ENCODE data around the gene C2orf76.

DNA sequence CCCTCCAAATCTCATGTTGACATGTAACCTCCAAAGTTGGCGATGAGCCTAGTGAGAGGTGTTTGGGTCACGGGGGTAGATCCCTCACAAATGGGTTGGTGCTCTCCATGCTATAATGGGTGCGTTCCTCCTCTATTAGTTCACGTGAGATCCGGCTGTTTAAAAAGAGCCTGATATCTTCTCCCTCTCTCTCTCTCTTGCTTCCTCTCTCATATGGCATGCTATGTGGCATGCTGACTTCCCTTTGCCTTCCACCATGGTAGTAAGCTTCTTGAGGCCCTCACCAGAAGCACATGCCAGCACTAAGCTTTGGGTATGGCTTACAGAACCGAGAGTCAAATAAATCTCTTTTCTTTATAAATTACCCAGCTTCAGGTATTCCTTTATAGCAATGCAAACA, 39.2 kb downstream of the C2orf76 start:
- no peak for TF ChIP-seq HOXA7 (CRISPR knock-in tag; IDR thresholded peaks at IDR 0.05)
- TF ChIP-seq POLR2AphosphoS2 (conservative IDR thresholded peaks at IDR 0.05; ENCODE audit: low read length): no peak
- no peak for TF ChIP-seq POLR2A (IDR thresholded peaks at IDR 0.05; ENCODE audit: low read length)
- no peak for TF ChIP-seq ZC3H11A (IDR thresholded peaks at IDR 0.05)
- no peak for TF ChIP-seq RAD21 (conservative IDR thresholded peaks at IDR 0.05 in 1 of 2, IDR thresholded peaks at IDR 0.05 in 1 of 2)
- TF ChIP-seq, protein P1, sequence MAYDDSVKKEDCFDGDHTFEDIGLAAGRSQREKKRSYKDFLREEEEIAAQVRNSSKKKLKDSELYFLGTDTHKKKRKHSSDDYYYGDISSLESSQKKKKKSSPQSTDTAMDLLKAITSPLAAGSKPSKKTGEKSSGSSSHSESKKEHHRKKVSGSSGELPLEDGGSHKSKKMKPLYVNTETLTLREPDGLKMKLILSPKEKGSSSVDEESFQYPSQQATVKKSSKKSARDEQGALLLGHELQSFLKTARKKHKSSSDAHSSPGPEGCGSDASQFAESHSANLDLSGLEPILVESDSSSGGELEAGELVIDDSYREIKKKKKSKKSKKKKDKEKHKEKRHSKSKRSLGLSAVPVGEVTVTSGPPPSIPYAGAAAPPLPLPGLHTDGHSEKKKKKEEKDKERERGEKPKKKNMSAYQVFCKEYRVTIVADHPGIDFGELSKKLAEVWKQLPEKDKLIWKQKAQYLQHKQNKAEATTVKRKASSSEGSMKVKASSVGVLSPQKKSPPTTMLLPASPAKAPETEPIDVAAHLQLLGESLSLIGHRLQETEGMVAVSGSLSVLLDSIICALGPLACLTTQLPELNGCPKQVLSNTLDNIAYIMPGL (CRISPR knock-in tag; IDR thresholded peaks at IDR 0.05; ENCODE audit: borderline replicate concordance): no peak

All from A549 (cell line).